Fibroblast of mammary gland (primary cell): Measurements from ENCODE around the gene POU5F1.
A peak's percentile ranks its signal among the peaks of the same experiment; 100 is the strongest.
"Not testable (repeated sequence)": the region's sequence is repeated elsewhere in the genome, so short reads cannot be mapped to it uniquely, and the experiment has no call there.

ENCODE experiments used
- DNase-seq: peaks from one replicate; pipeline ENCODE4 v3.0.0-alpha.2; 2010; ENCODE audit warnings: low read depth
- H3K4me3 ChIP-seq: 2 replicates; pipeline ENCODE4 v1.5.1; 2011; ENCODE audit warnings: low read depth, mild to moderate bottlenecking, low read length, moderate library complexity; ENCODE audit not compliant: control insufficient read depth
- TF ChIP-seq, protein P1 (sequence below): conservative IDR thresholded peaks from 2 replicates; pipeline ENCODE4 v1.5.1; 2011; ENCODE audit warnings: low read depth, low read length, inconsistent platforms; ENCODE audit not compliant: control insufficient read depth, insufficient read depth

The POU5F1 gene

DNA sequence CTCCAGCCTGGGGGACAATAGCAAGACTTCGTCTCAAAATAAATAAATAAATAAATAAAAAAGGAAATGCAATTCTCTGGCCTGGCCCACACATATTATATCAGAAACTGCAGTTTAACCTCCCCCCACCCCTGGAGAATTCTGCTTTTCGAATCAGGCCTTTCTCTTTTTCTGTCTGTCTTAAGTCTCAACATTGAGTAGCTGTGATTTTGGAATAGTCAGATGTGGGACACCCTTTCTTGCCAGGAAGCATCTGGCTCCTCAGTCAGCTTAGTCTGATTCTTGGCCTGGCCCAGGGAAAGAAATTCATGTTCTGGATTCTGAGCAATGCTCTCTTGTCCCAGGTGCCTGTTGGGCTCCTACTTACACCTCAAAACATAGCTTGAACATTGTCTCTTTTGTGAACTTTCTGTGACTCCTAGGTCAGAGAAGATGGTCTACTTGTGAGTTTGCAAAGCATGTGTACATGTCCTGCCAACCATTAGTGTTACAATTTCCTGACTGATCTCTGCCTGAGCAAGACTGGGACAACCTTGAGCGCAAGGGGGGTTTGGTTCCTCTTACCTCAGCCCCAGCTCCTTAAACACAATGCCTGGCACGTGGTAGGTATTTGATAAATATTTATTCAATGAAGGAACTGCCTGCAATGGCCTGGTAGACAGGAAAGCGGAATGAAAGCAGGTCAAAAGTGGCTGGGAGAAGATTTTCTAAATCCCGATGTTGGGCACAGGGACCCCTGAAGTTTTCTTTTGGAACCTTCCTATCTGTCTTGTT lies 23.8 kb upstream of the POU5F1 start:
- H3K4me3 ChIP-seq: no peak overlapping the region
- no peak for DNase-seq
- TF ChIP-seq, protein P1, sequence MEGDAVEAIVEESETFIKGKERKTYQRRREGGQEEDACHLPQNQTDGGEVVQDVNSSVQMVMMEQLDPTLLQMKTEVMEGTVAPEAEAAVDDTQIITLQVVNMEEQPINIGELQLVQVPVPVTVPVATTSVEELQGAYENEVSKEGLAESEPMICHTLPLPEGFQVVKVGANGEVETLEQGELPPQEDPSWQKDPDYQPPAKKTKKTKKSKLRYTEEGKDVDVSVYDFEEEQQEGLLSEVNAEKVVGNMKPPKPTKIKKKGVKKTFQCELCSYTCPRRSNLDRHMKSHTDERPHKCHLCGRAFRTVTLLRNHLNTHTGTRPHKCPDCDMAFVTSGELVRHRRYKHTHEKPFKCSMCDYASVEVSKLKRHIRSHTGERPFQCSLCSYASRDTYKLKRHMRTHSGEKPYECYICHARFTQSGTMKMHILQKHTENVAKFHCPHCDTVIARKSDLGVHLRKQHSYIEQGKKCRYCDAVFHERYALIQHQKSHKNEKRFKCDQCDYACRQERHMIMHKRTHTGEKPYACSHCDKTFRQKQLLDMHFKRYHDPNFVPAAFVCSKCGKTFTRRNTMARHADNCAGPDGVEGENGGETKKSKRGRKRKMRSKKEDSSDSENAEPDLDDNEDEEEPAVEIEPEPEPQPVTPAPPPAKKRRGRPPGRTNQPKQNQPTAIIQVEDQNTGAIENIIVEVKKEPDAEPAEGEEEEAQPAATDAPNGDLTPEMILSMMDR: no peak

DNA sequence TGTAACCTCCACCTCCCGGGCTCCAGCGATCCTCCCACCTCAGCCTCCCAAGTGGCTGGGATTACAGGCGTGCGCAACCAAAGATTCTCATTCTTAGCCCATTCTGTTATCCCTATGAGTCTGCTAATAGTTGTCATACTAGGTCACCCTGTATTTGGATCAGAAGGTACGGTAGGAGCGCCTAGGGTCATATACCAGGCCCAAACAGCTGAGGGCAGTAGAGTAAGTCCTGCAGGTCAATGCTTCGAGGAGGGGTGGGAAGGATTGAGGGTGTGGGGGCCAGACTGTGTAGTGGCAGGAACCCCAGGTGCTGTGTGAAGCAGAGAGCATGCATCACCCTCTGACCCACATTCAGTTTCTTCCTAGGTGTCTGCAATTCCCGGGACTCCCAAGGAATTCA lies 22.7 kb upstream of the POU5F1 start:
- TF ChIP-seq, protein P1: no peak
- DNase-seq: no peak
- H3K4me3 ChIP-seq: no peak overlapping the region

- TF ChIP-seq, protein P1: peak; percentile 67
- H3K4me3 ChIP-seq: not testable (repeated sequence)
- peak; percentile 72 for DNase-seq
These were observed 22.1 kb upstream of the POU5F1 start for GRCh38 chr6:31192431-31193105.

DNA sequence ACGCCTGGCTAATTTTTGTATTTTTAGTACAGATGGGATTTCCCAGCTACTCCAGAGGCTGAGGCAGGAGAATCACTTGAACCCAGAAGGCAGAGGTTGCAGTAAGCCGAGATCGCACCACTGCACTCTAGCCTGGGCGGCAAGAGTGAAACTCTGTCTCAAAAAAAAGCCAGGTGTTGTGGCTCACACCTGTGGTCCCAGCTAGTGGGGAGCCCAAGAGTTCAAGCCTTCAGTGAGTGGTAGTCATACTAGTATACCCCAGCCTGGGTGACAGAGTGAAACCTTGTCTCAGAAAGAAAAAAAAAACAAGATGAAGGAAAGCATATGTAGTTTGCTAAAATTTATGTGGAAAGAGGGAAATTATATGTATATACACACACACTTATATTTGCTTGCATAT lies 20.0 kb upstream of the POU5F1 start:
- DNase-seq: no peak
- no peak overlapping the region for H3K4me3 ChIP-seq
- TF ChIP-seq, protein P1: no peak

DNA sequence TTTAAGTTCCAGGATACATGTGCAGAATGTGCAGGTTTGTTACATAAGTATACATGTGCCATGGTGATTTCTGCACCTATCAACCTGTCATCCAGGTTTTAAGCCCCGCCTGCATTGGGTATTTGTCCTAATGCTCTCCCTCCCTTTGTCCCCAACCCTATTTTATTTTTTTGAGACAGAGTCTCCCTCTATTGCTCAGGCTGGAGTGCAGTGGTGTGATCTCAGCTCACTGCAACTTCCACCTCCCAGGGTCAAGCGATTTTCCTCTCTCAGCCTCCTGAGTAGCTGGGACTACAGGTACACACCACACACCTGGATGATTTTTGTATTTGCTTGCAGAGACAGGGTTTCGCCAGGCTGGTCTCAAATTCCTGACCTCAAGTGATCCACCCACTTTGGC lies 18.7 kb upstream of the POU5F1 start:
- not testable (repeated sequence) for H3K4me3 ChIP-seq, DNase-seq

DNA sequence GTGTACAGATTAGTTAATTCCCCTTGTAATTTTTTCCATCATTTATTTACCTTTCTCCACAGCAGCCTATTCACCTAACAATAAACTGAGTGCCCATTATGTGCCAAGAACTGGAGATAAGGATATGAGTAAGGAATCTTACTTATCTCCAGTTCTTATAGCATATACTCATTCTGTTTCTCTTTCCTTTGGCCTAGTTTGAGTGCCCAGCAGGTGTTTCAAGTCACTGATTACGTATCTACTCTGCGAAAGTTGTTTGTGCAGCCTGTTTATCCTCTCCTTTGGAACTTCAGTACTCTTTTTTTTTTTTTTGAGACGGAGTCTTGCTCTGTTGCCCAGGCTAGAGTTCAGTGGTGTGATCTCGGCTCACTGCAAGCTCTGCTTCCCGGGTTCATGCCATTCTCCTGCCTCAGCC lies 17.3 kb upstream of the POU5F1 start:
- no peak overlapping the region for H3K4me3 ChIP-seq
- no peak for DNase-seq
- TF ChIP-seq, protein P1: no peak

- TF ChIP-seq, protein P1: no peak
- no peak for DNase-seq
- H3K4me3 ChIP-seq: no peak overlapping the region
These were observed 15.7 kb upstream of the POU5F1 start for GRCh38 chr6:31186052-31186734.

DNA sequence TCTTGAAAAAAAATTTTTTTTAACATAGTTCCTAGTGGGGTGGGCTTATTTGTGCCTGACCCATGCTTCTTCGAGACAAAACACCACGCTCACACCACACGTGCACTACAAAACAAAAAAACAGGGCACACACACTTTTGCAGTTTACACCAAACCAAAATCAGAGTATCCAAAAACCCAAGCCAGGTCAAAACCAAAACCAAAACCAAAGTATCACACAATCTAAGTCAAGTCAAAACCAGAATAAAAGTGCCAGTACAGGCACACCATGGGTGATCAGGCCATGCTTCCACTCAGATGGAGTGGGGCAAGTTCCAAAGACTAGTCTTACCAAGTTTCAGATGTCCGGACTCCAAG lies 15.2 kb upstream of the POU5F1 start:
- not testable (repeated sequence) for H3K4me3 ChIP-seq, DNase-seq

DNA sequence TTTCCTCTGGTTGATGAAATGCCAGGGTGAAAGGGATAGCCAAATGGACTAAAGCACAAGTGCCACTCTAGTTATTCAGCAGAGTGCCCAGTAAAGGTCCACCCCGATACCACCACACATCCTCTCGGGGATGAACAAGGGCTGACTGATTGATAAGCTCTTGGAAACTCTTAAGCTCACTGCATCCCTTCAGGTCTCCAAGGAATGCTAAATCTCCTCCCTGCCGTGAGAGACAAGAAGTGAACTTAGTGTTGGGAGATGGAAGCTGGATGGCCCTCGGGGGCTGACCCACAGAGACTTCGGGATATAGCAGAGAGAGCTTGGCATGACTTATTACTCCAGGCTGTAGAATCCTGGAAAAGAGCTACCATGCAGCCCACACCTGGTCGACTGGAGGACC lies 13.4 kb upstream of the POU5F1 start:
- not testable (repeated sequence) for H3K4me3 ChIP-seq, DNase-seq

GRCh38 chr6:31183287-31183686 lies 12.8 kb upstream of the POU5F1 start:
- H3K4me3 ChIP-seq, DNase-seq: not testable (repeated sequence)
